Measurements from ENCODE around the gene APPL2. TPM values are rescaled to one million over a fixed set of nuclear protein-coding genes. Genes with fewer than 3 reads are reported as not detected.

APPL2 gene
- polyA plus RNA-seq, 1 donor, result 26.8 TPM

Other genes starting within 250 kb of the APPL2 start
- 12.2 TPM for gene NOPCHAP1, start 249.9 kb downstream of the APPL2 start, polyA plus RNA-seq (ENCODE audit: insufficient read length)
- 6.6 TPM for gene ALDH1L2, start 151.7 kb downstream of the APPL2 start, polyA plus RNA-seq (ENCODE audit: insufficient read length)
- gene WASHC4, start 128.4 kb downstream of the APPL2 start, polyA plus RNA-seq (ENCODE audit: insufficient read length), result 30.8 TPM
- 9.1 TPM for gene C12orf75, start 94.5 kb upstream of the APPL2 start, polyA plus RNA-seq (ENCODE audit: insufficient read length)

Data from hindlimb muscle (tissue), 1 donor.